Activated CD8-positive, alpha-beta memory T cell treated with anti-CD3 and anti-CD28 coated beads, Interleukin-2, amount 50 U/mL, for 1 hour (primary cell): Measurements from ENCODE around the gene B3GAT3.
"Not testable (repeated sequence)": the region's sequence is repeated elsewhere in the genome, so short reads cannot be mapped to it uniquely, and the experiment has no call there.

Experiments
- DNase-seq: peaks from one replicate; pipeline ENCODE4 v3.0.0-alpha.2; 2020; ENCODE audit errors: extremely low read depth

Gene B3GAT3

GRCh38 chr11:62621567-62622470 is at the start of gene B3GAT3:
B3GAT3 (minus strand) TSS chr11:62621986; CDS start chr11:62621947, 39 bp downstream.
- DNase-seq: peak; percentile 95

GRCh38 chr11:62671236-62671607 is 49.4 kb upstream of the B3GAT3 start:
- DNase-seq: no peak

GRCh38 chr11:62669420-62670161 is 47.8 kb upstream of the B3GAT3 start:
- no peak for DNase-seq

- DNase-seq: no peak
Measured at GRCh38 chr11:62667460-62667859, 45.7 kb upstream of the B3GAT3 start.

GRCh38 chr11:62666259-62666926 is 44.6 kb upstream of the B3GAT3 start:
- DNase-seq: no peak

- DNase-seq: no peak
Measured at GRCh38 chr11:62665599-62666258, 43.9 kb upstream of the B3GAT3 start.

- DNase-seq: peak; percentile 87
Measured at GRCh38 chr11:62665075-62665598, 43.4 kb upstream of the B3GAT3 start, which contains the start of the genes C11orf98 and CSKMT. C11orf98 (minus strand) TSS chr11:62665210; CDS start chr11:62665169, 41 bp downstream. CSKMT (plus strand) TSS chr11:62665312; CDS start chr11:62665880, 568 bp downstream.

GRCh38 chr11:62664405-62665074 is 42.8 kb upstream of the B3GAT3 start:
- DNase-seq: no peak

GRCh38 chr11:62656796-62657429 is 35.1 kb upstream of the B3GAT3 start:
- no peak for DNase-seq

GRCh38 chr11:62654297-62654696 is 32.5 kb upstream of the B3GAT3 start:
- DNase-seq: no peak

- no peak for DNase-seq
Measured at GRCh38 chr11:62652161-62653006, 30.6 kb upstream of the B3GAT3 start.

GRCh38 chr11:62650283-62650682 is 28.5 kb upstream of the B3GAT3 start:
- not testable (repeated sequence) for DNase-seq

- DNase-seq: no peak
Measured at GRCh38 chr11:62649486-62649885, 27.7 kb upstream of the B3GAT3 start.

- no peak for DNase-seq
Measured at GRCh38 chr11:62648967-62649364, 27.2 kb upstream of the B3GAT3 start.

- no peak for DNase-seq
Measured at GRCh38 chr11:62648185-62648966, 26.6 kb upstream of the B3GAT3 start.

- DNase-seq: no peak
Measured at GRCh38 chr11:62647609-62648005, 25.8 kb upstream of the B3GAT3 start.

GRCh38 chr11:62646825-62647608 is 25.2 kb upstream of the B3GAT3 start:
- DNase-seq: no peak
